Spinal cord (tissue), 10 donors: ENCODE data around the gene ADAM21. TPM values are rescaled to one million over a fixed set of nuclear protein-coding genes. Genes with fewer than 3 reads are reported as not detected.
"Not testable (repeated sequence)": the region's sequence is repeated elsewhere in the genome, so short reads cannot be mapped to it uniquely, and the experiment has no call there.

Experiments
- DNase-seq, 6 donors: peaks; one replicate each; pipeline versions ENCODE4 v3.0.0 to v3.0.0-alpha.2; 2013 to 2015; ENCODE audit warnings: low spot score in 6 of 6, low read depth in 4 of 6
- H3K27ac ChIP-seq: one replicate; pipeline ENCODE4 v1.5.1; 2013; ENCODE audit warnings: low read depth, low read length, control low read depth
- H3K27me3 ChIP-seq: one replicate; pipeline ENCODE4 v1.6.1; 2013; ENCODE audit warnings: low read length; ENCODE audit not compliant: control insufficient read depth, insufficient read depth
- H3K36me3 ChIP-seq: one replicate; pipeline ENCODE4 v1.6.1; 2013; ENCODE audit warnings: low read length; ENCODE audit not compliant: control insufficient read depth, insufficient read depth
- H3K4me1 ChIP-seq: one replicate; pipeline ENCODE4 v1.6.1; 2013; ENCODE audit warnings: low read length; ENCODE audit not compliant: control insufficient read depth, insufficient read depth
- H3K4me3 ChIP-seq: one replicate; pipeline ENCODE4 v1.5.1; 2013; ENCODE audit warnings: low read depth, low read length, control low read depth
- H3K9me3 ChIP-seq: one replicate; pipeline ENCODE4 v1.6.1; 2013; ENCODE audit warnings: low read length; ENCODE audit not compliant: control insufficient read depth, insufficient read depth
- WGBS: methylation state at CpG from one replicate; pipeline ENCODE4 v1.1.5; 2013; ENCODE audit warnings: missing lambda C conversion rate; ENCODE audit not compliant: insufficient coverage; 5-methylcytosine and 5-hydroxymethylcytosine counted together
- long read RNA-seq, 4 donors: transcript quantifications; one replicate each; lab custom pipeline, GENCODE V29; 2026
- polyA plus RNA-seq, 2 donors: library from polyadenylated mRNA; unstranded; fragments of 120-200 nt; gene quantifications; one replicate each; pipeline ENCODE4 v1.2.1, GENCODE V29; 2013; ENCODE audit not compliant: insufficient read length in 2 of 2
- total RNA-seq, 2 donors: library from RNA; depleted of rRNA in 1 of 2; stranded (reverse); fragments of 120-200 nt in 1 of 2; fragments of >200 nt in 1 of 2; gene quantifications; one replicate each; pipeline versions ENCODE4 v1.2.3 to v1.2.4, GENCODE V29; 2013 to 2014
- donor health status: healthy.

ADAM21 gene
- total RNA-seq (under 1 TPM; 0.33 to 0.69 TPM), polyA plus RNA-seq (under 1 TPM; 0.30 to 0.69 TPM)
- long read RNA-seq, donor 1, result 0 reads
- long read RNA-seq, donor 2, result 0 reads
- long read RNA-seq, donor 3, result 0 reads
- long read RNA-seq, donor 4, result 0 reads

DNA sequence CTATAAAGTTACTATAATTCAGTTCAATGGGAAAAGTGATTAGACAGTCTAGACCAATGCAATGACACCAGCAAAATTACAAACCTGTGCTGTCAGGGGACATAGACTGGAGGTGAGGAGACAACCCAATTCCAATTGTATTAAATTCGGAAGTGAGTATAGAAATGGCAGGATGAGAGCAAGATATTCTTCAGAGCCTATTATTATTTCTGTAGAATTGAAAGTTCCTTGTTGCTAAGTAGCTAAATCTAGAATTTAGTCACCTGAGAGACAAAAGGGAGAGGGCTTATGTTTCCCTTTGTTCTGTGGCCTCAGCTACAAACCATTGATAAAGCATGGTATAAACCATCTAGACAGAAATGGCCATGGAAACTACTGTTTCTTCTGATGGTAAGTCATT is at the start of gene ADAM21:
TSS of gene ADAM21 (plus strand) at position 301 of the 400 bp plus-strand sequence. CDS start 5,326 bp downstream, outside the sequence.
- Histone ChIP-seq H3K27ac (no peak within 1 kb of the TSS), H3K4me1 (no peaks in the 10 kb centered on the region), H3K36me3 (no peaks in the 10 kb centered on the region), H3K4me3 (no peak within 1 kb of the TSS), H3K9me3 (no peaks in the 10 kb centered on the region), H3K27me3 (no peaks in the 10 kb centered on the region)
- no CpG with 5 or more reads among the region's 1 CpG for WGBS
- DNase-seq, result no peak

DNA sequence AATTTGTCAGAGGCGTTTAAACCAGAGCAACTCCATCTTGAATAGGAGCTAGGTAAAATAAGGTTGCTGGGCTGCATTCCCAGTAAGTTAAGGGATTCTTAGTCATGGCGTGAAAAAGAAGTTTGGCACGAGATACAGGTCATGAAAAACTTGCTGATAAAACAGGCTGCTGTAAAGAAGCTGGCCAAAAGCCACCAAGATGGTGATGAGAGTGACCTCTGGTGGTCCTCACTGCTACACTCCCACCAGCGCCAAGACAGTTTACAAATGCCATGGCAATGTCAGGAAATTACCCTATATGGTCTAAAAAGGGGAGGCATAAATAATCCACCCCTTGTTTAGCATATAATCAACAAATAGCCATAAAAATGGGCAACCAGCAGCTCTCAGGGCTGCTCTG is 48.6 kb upstream of the ADAM21 start:
- not testable (repeated sequence) for H3K4me3 ChIP-seq, H3K27me3 ChIP-seq, H3K4me1 ChIP-seq, H3K9me3 ChIP-seq, H3K27ac ChIP-seq
- peaks cover 15% of the 10 kb centered on the region for H3K36me3 ChIP-seq
- 44% methylated on average over 2 of the region's 4 CpGs for WGBS
- DNase-seq, result peak in 2 of 6 donors; percentile 27 to 61

GRCh38 chr14:70406216-70406615 is 45.8 kb upstream of the ADAM21 start:
- WGBS, result 100% methylated on average over 3 of the region's 4 CpGs
- H3K4me1 ChIP-seq, H3K4me3 ChIP-seq, H3K9me3 ChIP-seq, DNase-seq, H3K27me3 ChIP-seq, H3K27ac ChIP-seq, H3K36me3 ChIP-seq: not testable (repeated sequence)

DNA sequence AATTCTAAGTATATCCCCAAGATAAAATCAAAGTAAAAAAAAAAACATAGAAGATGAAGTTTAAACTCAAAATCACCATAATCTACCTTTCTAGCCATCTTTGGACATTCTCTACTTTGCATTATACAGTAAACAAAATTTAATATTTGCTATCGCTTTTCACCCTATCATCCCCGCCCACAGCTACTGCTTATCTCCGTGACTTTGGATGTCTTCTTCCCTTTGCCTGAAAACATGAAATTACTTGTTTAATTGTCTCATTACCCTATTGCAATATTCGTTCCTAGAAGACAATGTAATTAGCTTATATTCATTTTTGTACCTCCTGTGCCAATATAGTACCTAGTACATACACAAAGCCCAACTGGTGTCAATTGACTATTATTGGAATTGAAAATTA is 44.4 kb upstream of the ADAM21 start:
- Histone ChIP-seq H3K4me3 (no peak overlapping the region), H3K36me3 (no peaks in the 10 kb centered on the region), H3K4me1 (no peaks in the 10 kb centered on the region), H3K27ac (no peak overlapping the region), H3K9me3 (no peaks in the 10 kb centered on the region), H3K27me3 (no peaks in the 10 kb centered on the region)
- DNase-seq, result no peak
- WGBS, result 100% methylated on average over 3 of the region's 4 CpGs

DNA sequence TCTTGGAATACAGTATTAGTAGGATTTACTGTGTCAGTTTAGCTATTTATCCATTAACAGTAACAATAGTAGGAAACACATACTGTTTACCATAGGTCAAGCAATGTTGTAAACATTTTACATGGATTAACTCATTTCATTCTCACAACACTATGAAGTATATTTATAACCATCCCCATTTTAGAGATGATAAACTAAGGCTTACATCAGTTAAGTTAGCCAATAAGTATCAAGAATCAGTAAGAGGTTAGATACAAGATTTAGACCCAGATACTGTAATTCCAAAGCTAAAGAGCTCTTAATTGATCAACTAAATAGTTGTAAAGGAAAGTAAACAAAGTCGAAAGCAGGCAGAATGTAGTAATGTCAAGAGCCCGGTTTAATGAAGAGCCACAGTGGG is 36.2 kb upstream of the ADAM21 start:
- Histone ChIP-seq H3K4me1 (no peaks in the 10 kb centered on the region), H3K4me3 (peak overlapping the region; percentile 77), H3K9me3 (no peaks in the 10 kb centered on the region), H3K27ac (no peak overlapping the region), H3K27me3 (no peaks in the 10 kb centered on the region), H3K36me3 (peaks cover 2% of the 10 kb centered on the region)
- DNase-seq, result peak in 1 of 6 donors; percentile 3
- no CpG with 5 or more reads among the region's 2 CpGs for WGBS

DNA sequence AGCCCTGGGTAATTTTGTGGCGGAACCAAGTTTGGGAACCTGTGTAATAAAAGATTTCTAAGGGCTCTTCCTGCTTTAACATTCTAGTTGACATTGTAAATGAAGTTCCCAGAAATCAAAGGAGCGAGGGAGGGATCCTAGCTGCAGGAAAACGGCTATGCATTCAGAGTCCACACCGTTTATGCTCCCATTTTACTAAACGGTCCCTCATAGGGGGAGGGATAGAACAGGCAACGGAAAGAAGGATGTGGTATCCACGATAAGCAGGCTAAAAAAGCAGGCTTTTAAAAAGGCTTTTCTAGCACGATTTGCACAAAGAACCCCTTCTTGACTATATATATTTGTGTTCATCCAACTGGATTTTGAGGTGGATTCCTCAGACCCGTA is 35.6 kb upstream of the ADAM21 start:
- Histone ChIP-seq H3K4me3 (peak overlapping the region; percentile 77), H3K27ac (peak overlapping the region; percentile 10), H3K27me3 (no peaks in the 10 kb centered on the region), H3K9me3 (no peaks in the 10 kb centered on the region), H3K4me1 (no peaks in the 10 kb centered on the region), H3K36me3 (peaks cover 2% of the 10 kb centered on the region)
- no CpG with 5 or more reads among the region's 9 CpGs for WGBS
- DNase-seq, result peak in 3 of 6 donors; percentile 4 to 55 (median 22)

- Histone ChIP-seq H3K36me3 (peaks cover 2% of the 10 kb centered on the region), H3K4me3 (peak within 1 kb of the TSS; percentile 77), H3K27ac (peak within 1 kb of the TSS; percentile 10), H3K27me3 (no peaks in the 10 kb centered on the region), H3K9me3 (no peaks in the 10 kb centered on the region), H3K4me1 (no peaks in the 10 kb centered on the region)
- peak; percentile 55 to 94 (median 70) for DNase-seq
- under 1% methylated on average over 20 of the region's 22 CpGs for WGBS
These were observed 35.1 kb upstream of the ADAM21 start, which contains the start of gene SYNJ2BP for GRCh38 chr14:70416725-70417349. TSS of gene SYNJ2BP (minus strand) at chr14:70417090. CDS start at chr14:70416963, 127 bp downstream.

DNA sequence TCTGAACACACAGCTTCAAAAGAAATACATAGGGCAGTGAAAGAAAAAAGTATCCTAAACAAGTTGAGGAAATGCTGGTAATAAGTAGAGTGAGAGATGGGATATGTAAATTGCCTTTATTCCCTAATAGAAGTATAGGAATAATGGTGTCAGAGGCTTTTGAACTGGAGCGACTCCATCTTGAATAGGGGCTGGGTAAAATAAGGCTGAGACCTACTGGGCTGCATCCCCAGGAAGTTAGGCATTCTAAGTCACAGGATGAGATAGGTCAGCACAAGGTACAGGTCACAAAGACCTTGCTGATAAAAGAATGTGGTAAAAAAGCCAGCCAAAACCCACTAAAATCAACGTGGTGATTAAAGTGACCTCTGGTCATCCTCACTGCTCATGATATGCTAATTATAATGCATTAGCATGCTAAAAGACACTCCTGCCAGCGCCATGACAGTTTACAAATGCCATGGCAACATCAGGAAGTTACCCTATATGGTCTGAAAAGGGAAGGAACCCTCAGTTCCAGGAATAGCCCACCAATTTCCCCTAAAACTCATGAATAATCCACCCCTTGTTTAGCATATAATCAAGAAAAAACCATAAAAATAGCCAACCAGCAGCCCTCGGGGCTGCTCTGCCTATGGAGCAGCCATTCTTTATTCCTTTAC is 32.6 kb upstream of the ADAM21 start:
- not testable (repeated sequence) for H3K36me3 ChIP-seq, H3K4me1 ChIP-seq, H3K4me3 ChIP-seq, DNase-seq, H3K27me3 ChIP-seq, H3K9me3 ChIP-seq, H3K27ac ChIP-seq
- 80% methylated on average over 3 of the region's 4 CpGs for WGBS

DNA sequence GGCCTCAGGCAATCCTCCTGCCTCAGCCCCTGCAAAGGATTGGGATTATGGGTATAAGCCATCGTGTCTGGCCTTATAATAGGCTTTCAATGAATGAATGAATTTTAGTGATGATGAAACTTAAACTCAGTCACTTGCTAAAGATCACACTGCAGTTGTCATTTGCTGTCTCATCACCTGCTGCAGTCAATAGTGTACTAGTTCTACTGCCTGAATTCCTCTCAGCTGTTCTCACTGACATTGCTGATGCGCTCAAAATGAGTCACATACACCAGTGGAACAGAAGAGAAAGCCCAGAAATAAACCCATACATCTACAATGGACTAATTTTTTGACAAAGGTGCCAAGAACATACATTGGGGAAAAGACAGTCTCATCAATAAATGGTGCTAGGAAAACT is 29.4 kb upstream of the ADAM21 start:
- DNase-seq, result no peak
- H3K36me3 ChIP-seq, result no peaks in the 10 kb centered on the region
- no peak overlapping the region for H3K27ac ChIP-seq
- 100% methylated on average over 2 of the region's 2 CpGs for WGBS
- no peaks in the 10 kb centered on the region for H3K27me3 ChIP-seq
- no peaks in the 10 kb centered on the region for H3K4me1 ChIP-seq
- H3K4me3 ChIP-seq, result no peak overlapping the region
- no peaks in the 10 kb centered on the region for H3K9me3 ChIP-seq

- no peak overlapping the region for H3K27ac ChIP-seq
- no peaks in the 10 kb centered on the region for H3K9me3 ChIP-seq
- no peaks in the 10 kb centered on the region for H3K27me3 ChIP-seq
- no peak overlapping the region for H3K4me3 ChIP-seq
- H3K4me1 ChIP-seq, result no peaks in the 10 kb centered on the region
- 13% methylated on average over 1 of the region's 1 CpG for whole genome bisulfite sequencing
- peak in 1 of 6 donors; percentile 6 for DNase-seq
- no peaks in the 10 kb centered on the region for H3K36me3 ChIP-seq
These were observed 26.6 kb upstream of the ADAM21 start for GRCh38 chr14:70425354-70425753.
